ENCODE data around the gene CD6. TPM values are rescaled to one million over a fixed set of nuclear protein-coding genes. Genes with fewer than 3 reads are reported as not detected.

The CD6 gene
- total RNA-seq, 4 donors from 2014 or later = 0.16 to 0.25 TPM; not detected in 2

- Histone ChIP-seq H3K4me1 (no peaks in the 10 kb centered on the region), H3K27me3 (no peaks in the 10 kb centered on the region), H3K27ac (no peak overlapping the region), H3K36me3 (no peaks in the 10 kb centered on the region), H3K9me3 (no peaks in the 10 kb centered on the region), H3K4me3 (no peak overlapping the region)
- TF ChIP-seq POLR2A (IDR thresholded peaks at IDR 0.05) (no peak), CTCF (IDR thresholded peaks at IDR 0.05 in 4 of 5, conservative IDR thresholded peaks at IDR 0.05 in 1 of 5) (no peak)
- no peak for DNase-seq
- intact Hi-C loops (cut with DNase I; ENCODE audit: low total_unique reads) = no loop called here
- in situ Hi-C loops (cut with MboI; ENCODE audit: low sequenced_read_pairs in 4 of 4) = no loop called here
- no peak for ATAC-seq
Measured at GRCh38 chr11:60960405-60960804, 11.1 kb upstream of the CD6 start.

- intact Hi-C loops (cut with DNase I; ENCODE audit: low total_unique reads) (no loop called here), in situ Hi-C loops (cut with MboI; ENCODE audit: low sequenced_read_pairs in 4 of 4) (no loop called here)
- H3K9me3 ChIP-seq = no peaks in the 10 kb centered on the region
- no peaks in the 10 kb centered on the region for H3K36me3 ChIP-seq
- DNase-seq = no peak
- TF ChIP-seq CTCF (IDR thresholded peaks at IDR 0.05 in 4 of 5, conservative IDR thresholded peaks at IDR 0.05 in 1 of 5) = no peak
- TF ChIP-seq POLR2A (IDR thresholded peaks at IDR 0.05) = no peak
- no peak overlapping the region for H3K4me3 ChIP-seq
- H3K27me3 ChIP-seq = no peaks in the 10 kb centered on the region
- no peak overlapping the region for H3K27ac ChIP-seq
- no peak for ATAC-seq
- no peaks in the 10 kb centered on the region for H3K4me1 ChIP-seq
Measured at GRCh38 chr11:60964801-60965200, 6.7 kb upstream of the CD6 start.

- Histone ChIP-seq H3K27me3 (no peaks in the 10 kb centered on the region), H3K27ac (no peak overlapping the region), H3K4me3 (no peak overlapping the region), H3K4me1 (no peaks in the 10 kb centered on the region), H3K9me3 (no peaks in the 10 kb centered on the region), H3K36me3 (no peaks in the 10 kb centered on the region)
- ATAC-seq = no peak
- TF ChIP-seq CTCF (IDR thresholded peaks at IDR 0.05 in 4 of 5, conservative IDR thresholded peaks at IDR 0.05 in 1 of 5) (no peak), POLR2A (IDR thresholded peaks at IDR 0.05) (no peak)
- intact Hi-C loops (cut with DNase I; ENCODE audit: low total_unique reads) (no loop called here), in situ Hi-C loops (cut with MboI; ENCODE audit: low sequenced_read_pairs in 4 of 4) (no loop called here)
- DNase-seq = no peak
Measured at GRCh38 chr11:60966890-60967289, 4.6 kb upstream of the CD6 start.

- no peak for TF ChIP-seq CTCF (IDR thresholded peaks at IDR 0.05 in 4 of 5, conservative IDR thresholded peaks at IDR 0.05 in 1 of 5)
- TF ChIP-seq POLR2A (IDR thresholded peaks at IDR 0.05) = no peak
- no peaks in the 10 kb centered on the region for H3K9me3 ChIP-seq
- in situ Hi-C loops (cut with MboI; ENCODE audit: low sequenced_read_pairs in 4 of 4) (no loop called here), intact Hi-C loops (cut with DNase I; ENCODE audit: low total_unique reads) (no loop called here)
- H3K4me3 ChIP-seq = no peak overlapping the region
- H3K27ac ChIP-seq = no peak overlapping the region
- H3K4me1 ChIP-seq = no peaks in the 10 kb centered on the region
- ATAC-seq = no peak
- H3K27me3 ChIP-seq = no peaks in the 10 kb centered on the region
- no peaks in the 10 kb centered on the region for H3K36me3 ChIP-seq
- no peak for DNase-seq
Measured at GRCh38 chr11:60968223-60968622, 3.3 kb upstream of the CD6 start.

GRCh38 chr11:60970369-60970774, 1.1 kb upstream of the CD6 start:
- Histone ChIP-seq H3K27me3 (no peaks in the 10 kb centered on the region), H3K4me3 (no peak overlapping the region), H3K27ac (no peak overlapping the region), H3K4me1 (no peaks in the 10 kb centered on the region), H3K9me3 (no peaks in the 10 kb centered on the region), H3K36me3 (no peaks in the 10 kb centered on the region)
- peak; percentile 41 to 85 (median 73) for TF ChIP-seq CTCF (IDR thresholded peaks at IDR 0.05 in 4 of 5, conservative IDR thresholded peaks at IDR 0.05 in 1 of 5)
- TF ChIP-seq POLR2A (IDR thresholded peaks at IDR 0.05) = no peak
- in situ Hi-C loops (cut with MboI; ENCODE audit: low sequenced_read_pairs in 4 of 4) = no loop called here
- DNase-seq = no peak
- ATAC-seq = peak in 1 of 2 donors; percentile 46
- intact Hi-C loops (cut with DNase I; ENCODE audit: low total_unique reads) = loop anchor here (1.0 to 2.0 kb wide), 2 partner anchors 158 to 217 kb away; no protein-coding TSS in a partner anchor
